ENCODE measurements around the gene SLC25A45. TPM values are rescaled to one million over a fixed set of nuclear protein-coding genes. Genes with fewer than 3 reads are reported as not detected.

The SLC25A45 gene
- polyA plus RNA-seq, 2 of the 4 experiments (the other 2 are of a cell fraction) = 3.1 to 8.1 TPM

DNA sequence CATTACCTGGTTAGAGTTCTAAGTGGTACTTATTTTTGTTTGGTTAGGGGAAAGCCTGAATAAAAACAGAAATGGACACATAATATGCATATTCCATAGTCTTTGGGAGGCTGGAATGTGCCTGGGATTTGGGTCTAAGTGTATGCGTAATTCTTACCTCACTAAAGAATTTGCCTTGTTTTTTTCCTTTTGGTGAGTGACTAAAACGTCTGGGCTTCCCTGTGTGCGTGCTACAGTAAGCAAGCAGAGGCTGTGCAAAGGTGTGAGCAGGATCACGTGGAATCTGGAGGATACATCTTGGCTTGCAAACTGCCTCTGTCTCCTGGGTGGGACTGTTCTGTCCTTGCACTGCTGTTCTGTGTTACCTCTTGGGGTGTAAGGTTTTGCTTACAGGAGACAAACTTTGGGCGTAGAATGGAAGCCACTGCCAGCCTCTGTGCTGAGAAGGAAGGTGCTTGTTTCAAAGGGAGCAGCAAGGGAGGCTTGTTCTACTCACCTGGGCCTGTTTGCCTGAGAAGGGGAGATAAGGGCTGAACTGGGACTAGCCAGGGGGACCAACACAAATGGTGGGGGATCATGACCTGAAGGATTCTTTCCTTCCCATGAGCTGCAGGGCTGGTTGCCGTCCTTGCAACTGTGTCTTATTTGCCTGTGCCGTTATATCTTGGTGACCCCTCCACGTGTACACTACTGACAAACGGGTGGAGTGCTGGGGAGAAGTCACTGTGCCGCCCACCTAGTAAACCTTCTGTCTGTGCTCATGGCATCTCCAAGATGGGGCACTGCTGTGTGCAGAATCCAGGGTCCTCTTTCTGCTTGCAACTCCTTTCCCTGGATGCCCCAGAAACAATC is 44.6 kb upstream of the SLC25A45 start (continued):
- peak; percentile 99 for TF ChIP-seq POLR2AphosphoS2 (conservative IDR thresholded peaks at IDR 0.05; ENCODE audit: low read length)
- TF ChIP-seq TP53 (CRISPR knock-in tag; IDR thresholded peaks at IDR 0.05) = peak; percentile 98
- TF ChIP-seq MAFK (IDR thresholded peaks at IDR 0.05; ENCODE audit: partially characterized antibody) = no peak
- no peak for TF ChIP-seq KDM5A (IDR thresholded peaks at IDR 0.05)
- TF ChIP-seq ZC3H11A (IDR thresholded peaks at IDR 0.05) = no peak
- TF ChIP-seq, protein P1, sequence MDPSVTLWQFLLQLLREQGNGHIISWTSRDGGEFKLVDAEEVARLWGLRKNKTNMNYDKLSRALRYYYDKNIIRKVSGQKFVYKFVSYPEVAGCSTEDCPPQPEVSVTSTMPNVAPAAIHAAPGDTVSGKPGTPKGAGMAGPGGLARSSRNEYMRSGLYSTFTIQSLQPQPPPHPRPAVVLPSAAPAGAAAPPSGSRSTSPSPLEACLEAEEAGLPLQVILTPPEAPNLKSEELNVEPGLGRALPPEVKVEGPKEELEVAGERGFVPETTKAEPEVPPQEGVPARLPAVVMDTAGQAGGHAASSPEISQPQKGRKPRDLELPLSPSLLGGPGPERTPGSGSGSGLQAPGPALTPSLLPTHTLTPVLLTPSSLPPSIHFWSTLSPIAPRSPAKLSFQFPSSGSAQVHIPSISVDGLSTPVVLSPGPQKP (IDR thresholded peaks at IDR 0.05; ENCODE audit: low read depth, low read length) = no peak
- no peak for TF ChIP-seq RNF2 (IDR thresholded peaks at IDR 0.05; ENCODE audit: borderline replicate concordance, low read depth)
- TF ChIP-seq RARB (CRISPR knock-in tag; IDR thresholded peaks at IDR 0.05) = peak; percentile 96
- TF ChIP-seq, protein P2, sequence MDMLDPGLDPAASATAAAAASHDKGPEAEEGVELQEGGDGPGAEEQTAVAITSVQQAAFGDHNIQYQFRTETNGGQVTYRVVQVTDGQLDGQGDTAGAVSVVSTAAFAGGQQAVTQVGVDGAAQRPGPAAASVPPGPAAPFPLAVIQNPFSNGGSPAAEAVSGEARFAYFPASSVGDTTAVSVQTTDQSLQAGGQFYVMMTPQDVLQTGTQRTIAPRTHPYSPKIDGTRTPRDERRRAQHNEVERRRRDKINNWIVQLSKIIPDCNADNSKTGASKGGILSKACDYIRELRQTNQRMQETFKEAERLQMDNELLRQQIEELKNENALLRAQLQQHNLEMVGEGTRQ (IDR thresholded peaks at IDR 0.05) = peak; percentile 14
- TF ChIP-seq MAZ (IDR thresholded peaks at IDR 0.05; ENCODE audit: borderline replicate concordance, low read depth, low read length) = peak; percentile 8; the same call in 1 of the 2 replicates
- TF ChIP-seq EP300 (IDR thresholded peaks at IDR 0.05) = no peak
- TF ChIP-seq, protein P3, sequence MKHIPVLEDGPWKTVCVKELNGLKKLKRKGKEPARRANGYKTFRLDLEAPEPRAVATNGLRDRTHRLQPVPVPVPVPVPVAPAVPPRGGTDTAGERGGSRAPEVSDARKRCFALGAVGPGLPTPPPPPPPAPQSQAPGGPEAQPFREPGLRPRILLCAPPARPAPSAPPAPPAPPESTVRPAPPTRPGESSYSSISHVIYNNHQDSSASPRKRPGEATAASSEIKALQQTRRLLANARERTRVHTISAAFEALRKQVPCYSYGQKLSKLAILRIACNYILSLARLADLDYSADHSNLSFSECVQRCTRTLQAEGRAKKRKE (CRISPR knock-in tag; IDR thresholded peaks at IDR 0.05; ENCODE audit: low read depth) = peak; percentile 48; the same call in 1 of the 2 replicates
- TF ChIP-seq, protein P4, sequence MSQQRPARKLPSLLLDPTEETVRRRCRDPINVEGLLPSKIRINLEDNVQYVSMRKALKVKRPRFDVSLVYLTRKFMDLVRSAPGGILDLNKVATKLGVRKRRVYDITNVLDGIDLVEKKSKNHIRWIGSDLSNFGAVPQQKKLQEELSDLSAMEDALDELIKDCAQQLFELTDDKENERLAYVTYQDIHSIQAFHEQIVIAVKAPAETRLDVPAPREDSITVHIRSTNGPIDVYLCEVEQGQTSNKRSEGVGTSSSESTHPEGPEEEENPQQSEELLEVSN (IDR thresholded peaks at IDR 0.05; ENCODE audit: borderline replicate concordance, low read depth) = peak; percentile 47; the same call in 1 of the 2 replicates
- peak; percentile 48 for TF ChIP-seq MYC (IDR thresholded peaks at IDR 0.05; ENCODE audit: borderline replicate concordance, low read length)
- TF ChIP-seq FOXS1 (CRISPR knock-in tag; IDR thresholded peaks at IDR 0.05) = peak; percentile 36; the same call in 1 of the 2 replicates
- TF ChIP-seq FOSL2 (IDR thresholded peaks at IDR 0.05) = no peak
- no peak; the same call in 1 of the 2 replicates for TF ChIP-seq FOSL2 (CRISPR knock-in tag; IDR thresholded peaks at IDR 0.05)
- TF ChIP-seq GATA3 (IDR thresholded peaks at IDR 0.05; ENCODE audit: borderline replicate concordance) = peak; percentile 39; the same call in 1 of the 2 replicates
- TF ChIP-seq RFX5 (IDR thresholded peaks at IDR 0.05) = no peak
- no peak for TF ChIP-seq EHMT2 (IDR thresholded peaks at IDR 0.05; ENCODE audit: low read depth)
- peak; percentile 24 for TF ChIP-seq EHF (CRISPR knock-in tag; IDR thresholded peaks at IDR 0.05)
- TF ChIP-seq CBX8 (IDR thresholded peaks at IDR 0.05) = no peak
- TF ChIP-seq NPAS2 (CRISPR knock-in tag; IDR thresholded peaks at IDR 0.05; ENCODE audit: borderline replicate concordance) = peak; percentile 27; the same call in 1 of the 2 replicates
- TF ChIP-seq ESRRA (IDR thresholded peaks at IDR 0.05; ENCODE audit: borderline replicate concordance, low read length) = no peak
- no peak for TF ChIP-seq PHF8 (IDR thresholded peaks at IDR 0.05; ENCODE audit: borderline replicate concordance, low read depth)
- TF ChIP-seq SREBF2 (IDR thresholded peaks at IDR 0.05) = no peak
- TF ChIP-seq HOXB13 (CRISPR knock-in tag; IDR thresholded peaks at IDR 0.05; ENCODE audit: low read depth) = no peak

Data from A549 (cell line).